HepG2 (cell line): ENCODE data around the gene RAB6A. TPM values are rescaled to one million over a fixed set of nuclear protein-coding genes. Genes with fewer than 3 reads are reported as not detected.
A peak's percentile ranks its signal among the peaks of the same experiment; 100 is the strongest.

ENCODE experiments used
- BRF2 ChIP-seq: sonication (generic); formaldehyde crosslinking; IDR thresholded peaks from 2 replicates; pipeline ENCODE4 v1.8.1; 2022; ENCODE audit warnings: mild to moderate bottlenecking, missing genetic modification reagents
- CBX2 ChIP-seq, 2 experiments: fragments of 200-600 bp in 1 of 2; sonication (generic); formaldehyde crosslinking in 1 of 2; IDR thresholded peaks; 2 replicates each; pipeline versions ENCODE4 v1.7.0 to v1.8.1; 2018 to 2022; ENCODE audit warnings: low read depth in 2 of 2, low read length in 1 of 2, mild to moderate bottlenecking in 1 of 2, missing genetic modification reagents in 1 of 2
- CENPT ChIP-seq: sonication (generic); formaldehyde crosslinking; IDR thresholded peaks from 2 replicates; pipeline ENCODE4 v1.8.0; 2022; ENCODE audit warnings: low read depth, mild to moderate bottlenecking, moderate library complexity, missing genetic modification reagents
- CHD2 ChIP-seq: IDR thresholded peaks from 2 replicates; pipeline ENCODE4 v1.6.1; 2011; ENCODE audit warnings: low read depth, low read length, improper control_type of control experiment
- HCFC1 ChIP-seq: fragments of 150-350 bp; IDR thresholded peaks from 2 replicates; pipeline ENCODE4 v1.6.1; 2014; ENCODE audit warnings: low read depth, low read length
- HNRNPL ChIP-seq: fragments of 200-400 bp; formaldehyde crosslinking; IDR thresholded peaks from 2 replicates; pipeline ENCODE4 v1.6.1; 2017; ENCODE audit warnings: mild to moderate bottlenecking, low read depth, low read length
- HOXD1 ChIP-seq: sonication (generic); formaldehyde crosslinking; IDR thresholded peaks from 2 replicates; pipeline ENCODE4 v1.5.0; 2020; ENCODE audit warnings: missing genetic modification reagents
- KLF16 ChIP-seq, 2 experiments: sonication (generic) in 1 of 2; formaldehyde crosslinking in 1 of 2; IDR thresholded peaks; 2 replicates each; pipeline versions ENCODE4 v1.6.1 to v1.8.0; 2016 to 2023; ENCODE audit warnings: missing genetic modification reagents in 2 of 2, missing compliant biosample characterization in 1 of 2
- MIER2 ChIP-seq: IDR thresholded peaks from 2 replicates; pipeline ENCODE4 v1.6.1; 2016; ENCODE audit warnings: missing biosample characterization, missing genetic modification reagents
- PHF20 ChIP-seq: sonication (generic); formaldehyde crosslinking; IDR thresholded peaks from 2 replicates; pipeline ENCODE4 v1.5.0; 2020; ENCODE audit warnings: mild to moderate bottlenecking, missing genetic modification reagents
- PRDM10 ChIP-seq: sonication (generic); formaldehyde crosslinking; IDR thresholded peaks from 2 replicates; pipeline ENCODE4 v1.4.0; 2020; ENCODE audit warnings: low read depth, missing genetic modification reagents
- REXO4 ChIP-seq: sonication (generic); formaldehyde crosslinking; IDR thresholded peaks from 2 replicates; pipeline ENCODE4 v1.8.0; 2022; ENCODE audit warnings: missing genetic modification reagents, mild to moderate bottlenecking, borderline replicate concordance
- SCMH1 ChIP-seq: sonication (generic); formaldehyde crosslinking; IDR thresholded peaks from 2 replicates; pipeline ENCODE4 v1.9.0; 2021; ENCODE audit warnings: missing genetic modification reagents, mild to moderate bottlenecking, borderline replicate concordance
- SMARCE1 ChIP-seq: fragments of 450-650 bp; IDR thresholded peaks from 2 replicates; pipeline ENCODE4 v1.6.1; 2017; ENCODE audit warnings: borderline replicate concordance
- TEAD3 ChIP-seq: optimal IDR thresholded peaks from 2 replicates; pipeline ENCODE3; 2016; ENCODE audit warnings: borderline replicate concordance
- YY1 ChIP-seq: IDR thresholded peaks from 2 replicates; pipeline ENCODE4 v1.6.1; 2011; ENCODE audit warnings: low read length, low read depth, moderate library complexity, mild to moderate bottlenecking; ENCODE audit not compliant: insufficient read depth, insufficient replicate concordance
- ZBTB38 ChIP-seq: sonication (generic); formaldehyde crosslinking; IDR thresholded peaks from 2 replicates; pipeline ENCODE4 v1.5.1; 2020; ENCODE audit warnings: mild to moderate bottlenecking, missing genetic modification reagents
- ZFYVE20 ChIP-seq: sonication (generic); formaldehyde crosslinking; IDR thresholded peaks from 2 replicates; pipeline ENCODE4 v1.8.0; 2023; ENCODE audit warnings: low read depth, mild to moderate bottlenecking, moderate library complexity, missing genetic modification reagents, borderline replicate concordance
- ZNF275 ChIP-seq: sonication (generic); formaldehyde crosslinking; IDR thresholded peaks from 2 replicates; pipeline ENCODE4 v1.8.0; 2022; ENCODE audit warnings: missing genetic modification reagents, mild to moderate bottlenecking, inconsistent platforms, borderline replicate concordance
- ZNF589 ChIP-seq: sonication (generic); formaldehyde crosslinking; conservative IDR thresholded peaks from 2 replicates; pipeline ENCODE4 v1.8.0; 2022; ENCODE audit warnings: mild to moderate bottlenecking, moderate library complexity, missing genetic modification reagents
- ZNF672 ChIP-seq: sonication (generic); formaldehyde crosslinking; IDR thresholded peaks from 2 replicates; pipeline ENCODE4 v1.8.1; 2022; ENCODE audit warnings: missing genetic modification reagents
- ZNF674 ChIP-seq: sonication (generic); formaldehyde crosslinking; IDR thresholded peaks from 2 replicates; pipeline ENCODE4 v1.5.0; 2020; ENCODE audit warnings: low read depth, mild to moderate bottlenecking, missing genetic modification reagents
- ZNF782 ChIP-seq: sonication (generic); formaldehyde crosslinking; IDR thresholded peaks from 2 replicates; pipeline ENCODE4 v1.4.0; 2020; ENCODE audit warnings: missing genetic modification reagents, mild to moderate bottlenecking, borderline replicate concordance
- ZNF879 ChIP-seq: sonication (generic); formaldehyde crosslinking; IDR thresholded peaks from 2 replicates; pipeline ENCODE4 v1.8.1; 2023; ENCODE audit warnings: missing genetic modification reagents
- polyA plus RNA-seq, 8 experiments: library from polyadenylated mRNA; depleted of rRNA in 3 of 8; stranded (reverse) in 7 of 8; unstranded in 1 of 8; fragments of >200 nt; fragmentation: Illumina TruSeq in 4 of 8; extraction: Trizol in 4 of 8; gene quantifications; 2 replicates each; pipeline versions ENCODE4 v1.2.1 to v1.2.3, GENCODE V29; 2011 to 2016; ENCODE audit warnings: low read depth in 4 of 8, missing spikeins in 1 of 8, mixed read lengths in 1 of 8; ENCODE audit not compliant: insufficient read depth in 1 of 8
- total RNA-seq, 5 experiments: library from RNA; depleted of rRNA; stranded (reverse); fragments of >200 nt; fragmentation: Illumina TruSeq; extraction: Trizol; gene quantifications; 2 replicates each; pipeline ENCODE4 v1.2.3, GENCODE V29; 2016; ENCODE audit warnings: low read depth in 1 of 5

The RAB6A gene
- total and polyA plus RNA-seq, 2 of the 13 experiments (the other 11 are each of a cell fraction or from before 2014, with no cell fraction given): 74.3 to 121 TPM

- TF ChIP-seq ZBTB38 (CRISPR knock-in tag): peak; percentile 87
- peak; percentile 100 for TF ChIP-seq YY1
- no peak for TF ChIP-seq TEAD3
- TF ChIP-seq CHD2: peak; percentile 67; the same call in 1 of the 2 replicates
- no peak for TF ChIP-seq ZNF674 (CRISPR knock-in tag)
- no peak for TF ChIP-seq SMARCE1
- peak; percentile 85 for TF ChIP-seq PHF20 (CRISPR knock-in tag)
- TF ChIP-seq MIER2 (CRISPR knock-in tag): no peak; the same call in 1 of the 2 replicates
- peak; percentile 43; the same call in 1 of the 2 replicates for TF ChIP-seq HOXD1 (CRISPR knock-in tag)
- TF ChIP-seq KLF16 (CRISPR knock-in tag; IDR thresholded peaks at IDR 0.05): peak in 1 of 2 experiments; percentile 68; a peak in 1 of 4 replicates
- peak; percentile 33; the same call in 1 of the 2 replicates for TF ChIP-seq ZNF275
- no peak for TF ChIP-seq CBX2 (IDR thresholded peaks at IDR 0.05; ENCODE audit: low read depth, low read length)
- TF ChIP-seq CBX2 (CRISPR knock-in tag; IDR thresholded peaks at IDR 0.05; ENCODE audit: low read depth): no peak
- TF ChIP-seq BRF2: no peak
- no peak for TF ChIP-seq ZNF672 (CRISPR knock-in tag)
- TF ChIP-seq PRDM10 (CRISPR knock-in tag): peak; percentile 50; the same call in 1 of the 2 replicates
- no peak for TF ChIP-seq ZNF589 (CRISPR knock-in tag)
- no peak for TF ChIP-seq CENPT (CRISPR knock-in tag)
- TF ChIP-seq REXO4: no peak
- TF ChIP-seq HCFC1: peak; percentile 78
- TF ChIP-seq ZNF782 (CRISPR knock-in tag): no peak
- TF ChIP-seq HNRNPL: peak; percentile 92
- no peak for TF ChIP-seq ZFYVE20 (CRISPR knock-in tag)
- TF ChIP-seq SCMH1 (CRISPR knock-in tag): no peak
- no peak for TF ChIP-seq ZNF879
Measured at GRCh38 chr11:73779084-73779902, 18.4 kb upstream of the RAB6A start (continued).
